Measurements from ENCODE around the gene GPC2. TPM values are rescaled to one million over a fixed set of nuclear protein-coding genes. Genes with fewer than 3 reads are reported as not detected.
A peak's percentile ranks its signal among the peaks of the same experiment; 100 is the strongest.

Gene GPC2
- total and polyA plus RNA-seq, 4 donors: 6.1 to 53.6 (median 28.7) TPM

DNA sequence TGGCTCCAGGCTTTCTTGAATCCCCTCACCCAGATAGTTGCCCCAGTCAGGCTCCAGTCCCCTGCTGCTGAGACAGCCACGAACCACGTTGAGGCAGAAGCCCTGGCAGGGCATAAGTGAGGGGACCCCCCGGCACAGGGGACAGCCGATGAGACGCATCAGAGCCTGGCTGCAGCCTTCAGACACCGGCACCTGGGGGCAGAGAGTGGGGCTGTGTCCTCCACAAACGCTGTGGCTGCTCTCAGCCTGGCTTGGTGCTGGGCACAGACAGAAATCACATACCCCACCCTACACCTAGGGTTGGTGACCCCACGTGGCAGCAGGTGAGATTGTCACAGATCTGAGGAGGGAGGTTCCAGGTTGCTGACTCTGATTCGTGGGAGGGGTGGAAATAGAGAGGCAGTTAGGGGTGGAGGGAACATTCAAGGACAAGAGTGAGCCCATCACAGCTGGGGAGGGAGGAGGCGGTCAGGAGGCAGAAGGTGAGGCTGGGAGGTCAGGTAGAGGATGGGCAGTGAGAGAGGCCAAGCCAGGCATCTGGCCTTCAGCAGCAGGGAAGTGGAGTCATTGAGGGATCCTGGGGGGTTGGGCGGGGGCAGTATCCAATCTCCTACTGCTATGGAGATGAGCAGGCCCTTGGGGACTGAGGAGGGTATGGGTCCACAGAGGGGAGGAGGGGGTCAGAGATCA lies 3.2 kb downstream of the GPC2 start:
- H3K27ac ChIP-seq (ENCODE audit: low read depth, low read length): no peak overlapping the region
- peaks cover 50% of the 10 kb centered on the region for H3K4me1 ChIP-seq (ENCODE audit: control insufficient read depth, insufficient read depth, low read length)
- H3K27me3 ChIP-seq (ENCODE audit: control insufficient read depth, insufficient read depth, low read length): peaks cover 2% of the 10 kb centered on the region
- no peak for DNase-seq (ENCODE audit: low read depth in 4 of 6, low spot score in 6 of 6)
- no peaks in the 10 kb centered on the region for H3K9me3 ChIP-seq (ENCODE audit: control insufficient read depth, insufficient read depth, low read length)
- H3K36me3 ChIP-seq (ENCODE audit: control insufficient read depth, insufficient read depth, low read length): peaks cover 28% of the 10 kb centered on the region
- no peak overlapping the region for H3K4me3 ChIP-seq (ENCODE audit: low read depth, low read length)
- WGBS (ENCODE audit: insufficient coverage): 87% methylated on average over 8 of the region's 11 CpGs

DNA sequence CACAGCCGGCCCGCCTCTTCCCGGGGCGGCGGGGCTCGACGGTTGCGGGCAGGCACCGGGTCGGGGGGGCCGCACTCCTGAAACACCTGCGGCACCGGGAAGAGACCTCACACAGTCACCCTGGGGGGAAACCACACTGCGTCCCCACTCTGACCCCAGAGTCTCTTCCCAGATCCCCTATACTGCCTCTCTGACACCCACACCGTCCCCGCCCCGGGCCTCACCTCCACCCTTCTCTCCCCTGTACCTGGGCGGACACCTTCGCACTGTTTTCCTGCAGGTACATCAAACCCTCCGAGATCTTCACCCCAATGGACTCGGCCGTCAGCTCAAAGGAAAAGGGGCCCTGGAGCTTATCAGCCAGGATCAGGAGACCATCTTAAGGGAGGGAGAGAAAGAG lies 5.3 kb downstream of the GPC2 start:
- H3K36me3 ChIP-seq (ENCODE audit: control insufficient read depth, insufficient read depth, low read length): peaks cover 28% of the 10 kb centered on the region
- WGBS (ENCODE audit: insufficient coverage): 28% methylated on average over 19 of the region's 22 CpGs
- no peak for DNase-seq (ENCODE audit: low read depth in 4 of 6, low spot score in 6 of 6)
- H3K27me3 ChIP-seq (ENCODE audit: control insufficient read depth, insufficient read depth, low read length): peaks cover 10% of the 10 kb centered on the region
- H3K9me3 ChIP-seq (ENCODE audit: control insufficient read depth, insufficient read depth, low read length): no peaks in the 10 kb centered on the region
- no peak overlapping the region for H3K4me3 ChIP-seq (ENCODE audit: low read depth, low read length)
- no peak overlapping the region for H3K27ac ChIP-seq (ENCODE audit: low read depth, low read length)
- peaks cover 57% of the 10 kb centered on the region for H3K4me1 ChIP-seq (ENCODE audit: control insufficient read depth, insufficient read depth, low read length)

DNA sequence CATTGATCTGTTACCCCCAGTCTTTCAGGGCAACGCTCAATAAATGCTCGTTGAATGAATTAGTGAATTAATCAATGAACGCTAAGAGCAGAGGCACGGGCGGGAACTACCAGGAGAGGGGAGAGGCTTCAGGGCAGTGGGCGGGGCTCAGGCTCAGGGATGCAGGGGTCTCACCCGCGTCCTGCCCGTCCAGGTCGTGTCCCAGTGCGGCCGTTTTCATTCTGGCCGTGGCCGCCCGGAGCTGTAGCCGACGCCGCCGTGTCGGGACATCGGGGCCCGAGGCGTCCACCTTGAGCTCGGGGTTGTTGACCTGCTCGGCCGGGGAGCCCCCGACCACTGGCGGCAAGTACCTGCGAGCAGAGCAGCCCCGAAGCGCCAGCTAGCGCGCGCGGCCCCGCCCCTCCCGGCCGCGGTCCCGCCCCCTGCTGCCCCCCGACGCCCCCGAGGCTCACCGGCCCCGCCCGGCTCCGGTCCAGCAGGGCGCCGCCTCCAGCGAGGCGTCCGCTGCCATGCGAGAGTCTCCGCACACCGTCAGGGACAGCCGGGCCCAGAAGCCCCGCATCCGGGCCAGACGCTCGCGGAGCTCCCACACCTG lies 6.0 kb downstream of the GPC2 start:
- H3K9me3 ChIP-seq (ENCODE audit: control insufficient read depth, insufficient read depth, low read length): no peaks in the 10 kb centered on the region
- 5% methylated on average over 61 of the region's 61 CpGs for WGBS (ENCODE audit: insufficient coverage)
- DNase-seq (ENCODE audit: low read depth in 4 of 6, low spot score in 6 of 6): peak in 2 of 6 donors; percentile 35 to 36
- H3K36me3 ChIP-seq (ENCODE audit: control insufficient read depth, insufficient read depth, low read length): peaks cover 28% of the 10 kb centered on the region
- H3K27me3 ChIP-seq (ENCODE audit: control insufficient read depth, insufficient read depth, low read length): peaks cover 14% of the 10 kb centered on the region
- H3K4me1 ChIP-seq (ENCODE audit: control insufficient read depth, insufficient read depth, low read length): peaks cover 60% of the 10 kb centered on the region
- no peak overlapping the region for H3K27ac ChIP-seq (ENCODE audit: low read depth, low read length)
- H3K4me3 ChIP-seq (ENCODE audit: low read depth, low read length): peak overlapping the region; percentile 33

DNA sequence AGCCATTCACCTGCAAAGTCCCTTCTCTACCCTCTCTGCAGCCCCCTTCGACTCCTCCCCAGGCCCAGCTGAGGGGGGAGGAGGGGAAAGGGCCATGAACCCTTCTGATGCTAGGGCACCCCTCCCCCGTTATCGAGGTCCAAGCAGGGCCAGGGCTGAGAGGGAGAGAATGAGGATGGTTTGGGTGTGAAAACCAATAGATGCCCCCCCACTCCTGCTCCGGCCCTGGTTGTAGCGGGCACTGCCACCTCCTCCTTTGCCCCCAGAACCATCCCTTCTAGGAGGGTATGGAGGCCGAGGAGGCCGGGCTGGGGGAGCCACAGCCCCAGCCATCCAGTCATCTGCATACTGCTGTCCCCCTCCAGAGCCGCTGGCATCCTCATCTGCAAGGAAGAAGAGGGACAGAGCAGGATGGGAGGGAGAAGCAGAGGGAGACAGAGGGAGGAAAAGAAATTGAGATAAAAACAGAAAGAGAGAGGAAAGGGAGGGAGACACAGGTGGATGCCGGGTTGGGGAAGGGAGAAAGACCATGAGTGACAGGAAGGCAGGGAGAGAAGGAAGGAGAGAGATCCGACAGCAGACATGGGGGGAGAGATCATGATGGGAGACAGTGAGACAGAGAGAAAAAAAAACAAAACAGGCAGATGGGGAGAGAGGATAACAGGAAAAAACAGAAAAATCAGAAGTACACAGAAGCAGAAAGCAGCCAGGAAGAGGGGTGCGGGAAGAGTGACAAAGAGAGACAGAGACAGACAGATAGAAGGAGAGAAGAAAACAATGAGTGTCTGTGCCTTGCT lies 6.9 kb downstream of the GPC2 start:
- 66% methylated on average over 3 of the region's 11 CpGs for WGBS (ENCODE audit: insufficient coverage)
- no peak overlapping the region for H3K27ac ChIP-seq (ENCODE audit: low read depth, low read length)
- H3K4me1 ChIP-seq (ENCODE audit: control insufficient read depth, insufficient read depth, low read length): peaks cover 53% of the 10 kb centered on the region
- no peak for DNase-seq (ENCODE audit: low read depth in 4 of 6, low spot score in 6 of 6)
- no peak overlapping the region for H3K4me3 ChIP-seq (ENCODE audit: low read depth, low read length)
- peaks cover 16% of the 10 kb centered on the region for H3K27me3 ChIP-seq (ENCODE audit: control insufficient read depth, insufficient read depth, low read length)
- peaks cover 25% of the 10 kb centered on the region for H3K36me3 ChIP-seq (ENCODE audit: control insufficient read depth, insufficient read depth, low read length)
- H3K9me3 ChIP-seq (ENCODE audit: control insufficient read depth, insufficient read depth, low read length): no peaks in the 10 kb centered on the region

DNA sequence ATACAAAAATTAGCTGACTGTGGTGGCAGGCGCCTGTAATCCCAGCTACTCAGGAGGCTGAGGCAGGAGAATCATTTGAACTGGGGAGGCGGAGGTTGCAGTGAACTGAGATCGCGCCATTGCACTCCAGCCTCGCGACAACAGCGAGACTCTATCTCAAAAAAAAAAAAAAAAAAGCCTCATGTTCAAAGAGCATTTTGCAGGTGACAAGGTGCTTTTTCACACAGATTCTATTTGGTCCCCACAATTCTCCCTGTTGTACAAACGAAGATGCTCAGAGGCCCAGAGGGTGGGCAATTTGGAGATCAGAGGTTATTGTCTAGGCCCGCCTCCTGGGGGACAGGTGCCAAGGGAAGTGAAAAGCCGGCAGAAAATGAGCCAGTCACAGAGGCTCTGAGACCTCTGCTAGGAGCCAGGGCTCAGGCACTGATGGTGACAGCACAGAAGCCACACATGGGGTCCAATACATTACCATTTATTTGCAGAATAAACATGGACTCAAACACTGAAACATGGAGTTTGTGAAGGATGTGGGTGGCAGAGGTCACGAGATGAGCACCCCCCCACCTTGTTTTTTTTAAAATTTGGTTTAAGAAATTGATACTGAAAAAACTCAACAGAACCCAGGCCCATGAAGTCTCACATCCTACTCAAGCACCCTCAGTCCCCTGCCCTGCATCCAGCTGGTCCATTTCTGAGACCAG lies 7.9 kb downstream of the GPC2 start:
- WGBS (ENCODE audit: insufficient coverage): 52% methylated on average over 3 of the region's 11 CpGs
- peak in 1 of 6 donors; percentile 29 for DNase-seq (ENCODE audit: low read depth in 4 of 6, low spot score in 6 of 6)
- Histone ChIP-seq H3K27ac (ENCODE audit: low read depth, low read length) (peak overlapping the region; percentile 50), H3K9me3 (ENCODE audit: control insufficient read depth, insufficient read depth, low read length) (no peaks in the 10 kb centered on the region), H3K4me3 (ENCODE audit: low read depth, low read length) (no peak overlapping the region), H3K27me3 (ENCODE audit: control insufficient read depth, insufficient read depth, low read length) (peaks cover 16% of the 10 kb centered on the region), H3K4me1 (ENCODE audit: control insufficient read depth, insufficient read depth, low read length) (peaks cover 53% of the 10 kb centered on the region), H3K36me3 (ENCODE audit: control insufficient read depth, insufficient read depth, low read length) (peaks cover 21% of the 10 kb centered on the region)

DNA sequence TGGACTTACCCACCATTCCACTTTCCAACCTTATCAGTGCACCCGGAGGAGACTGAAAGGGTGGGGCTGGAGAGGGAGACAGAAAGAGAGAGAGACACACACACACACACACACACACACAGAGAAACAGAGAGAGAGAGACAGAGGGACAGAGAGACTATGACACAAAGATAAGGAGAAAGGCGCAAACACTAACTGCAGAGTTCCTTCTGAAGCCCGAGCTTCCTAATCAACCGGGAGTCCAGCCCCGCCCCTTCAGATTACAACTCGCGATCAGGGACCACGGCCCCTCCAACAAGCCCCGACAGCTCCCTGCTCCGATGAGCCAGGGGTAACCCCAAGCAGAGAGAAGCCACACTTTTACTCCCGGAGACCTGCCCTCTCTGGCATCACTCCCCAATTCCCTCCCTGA lies 9.3 kb downstream of the GPC2 start:
- Histone ChIP-seq H3K36me3 (ENCODE audit: control insufficient read depth, insufficient read depth, low read length) (peaks cover 8% of the 10 kb centered on the region), H3K27me3 (ENCODE audit: control insufficient read depth, insufficient read depth, low read length) (peaks cover 16% of the 10 kb centered on the region), H3K27ac (ENCODE audit: low read depth, low read length) (peak overlapping the region; percentile 50), H3K9me3 (ENCODE audit: control insufficient read depth, insufficient read depth, low read length) (no peaks in the 10 kb centered on the region), H3K4me3 (ENCODE audit: low read depth, low read length) (peak overlapping the region; percentile 54), H3K4me1 (ENCODE audit: control insufficient read depth, insufficient read depth, low read length) (peaks cover 55% of the 10 kb centered on the region)
- no peak for DNase-seq (ENCODE audit: low read depth in 4 of 6, low spot score in 6 of 6)
- WGBS (ENCODE audit: insufficient coverage): 3% methylated on average over 10 of the region's 11 CpGs

DNA sequence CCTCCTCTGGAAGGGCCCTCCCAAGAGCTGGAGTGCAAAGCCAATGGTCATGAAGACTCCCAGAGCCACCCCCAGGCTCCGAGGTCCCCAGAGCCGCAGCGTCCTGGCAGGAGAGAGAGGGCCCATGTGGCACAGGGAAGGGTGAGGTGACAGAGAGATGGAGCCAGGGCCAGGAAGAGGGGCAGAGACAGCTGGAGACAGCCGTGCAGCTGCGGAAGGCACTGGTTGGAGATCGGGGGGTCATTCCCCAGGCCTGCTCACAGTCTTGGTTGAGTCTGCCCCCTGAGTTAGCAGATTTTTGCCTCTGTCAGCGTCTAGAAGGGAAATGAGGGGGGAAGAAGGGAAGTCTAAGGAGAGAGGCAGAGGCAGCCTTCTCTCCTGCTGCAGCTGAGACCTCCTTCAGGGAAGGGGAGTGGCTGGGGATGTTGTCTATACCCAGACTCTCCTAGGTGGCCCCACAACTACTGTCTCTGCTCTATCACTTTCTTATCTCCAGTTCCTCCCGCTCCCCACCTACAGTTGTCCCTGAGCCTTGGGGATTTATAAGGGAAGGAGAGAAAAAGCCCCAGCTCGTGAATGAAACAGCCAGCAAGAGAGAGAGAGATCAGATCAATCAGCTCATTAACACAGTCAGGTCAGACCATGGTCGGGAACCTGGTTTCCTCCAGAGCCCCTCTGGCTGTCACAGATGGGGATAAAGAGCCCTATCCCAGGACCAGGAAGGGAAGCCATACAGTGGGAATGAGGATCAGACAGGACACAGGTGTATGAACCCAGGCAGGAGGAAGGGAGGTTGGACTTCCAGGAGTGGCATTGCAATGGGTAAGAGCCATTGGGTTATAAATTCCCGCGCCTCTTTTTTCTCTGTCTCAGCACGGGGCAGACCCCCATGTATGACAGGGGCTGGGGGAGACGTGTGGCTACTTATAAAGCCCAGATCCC lies 9.9 kb downstream of the GPC2 start:
- Histone ChIP-seq H3K27me3 (ENCODE audit: control insufficient read depth, insufficient read depth, low read length) (peaks cover 16% of the 10 kb centered on the region), H3K4me1 (ENCODE audit: control insufficient read depth, insufficient read depth, low read length) (peaks cover 55% of the 10 kb centered on the region), H3K36me3 (ENCODE audit: control insufficient read depth, insufficient read depth, low read length) (peaks cover 8% of the 10 kb centered on the region), H3K9me3 (ENCODE audit: control insufficient read depth, insufficient read depth, low read length) (no peaks in the 10 kb centered on the region), H3K27ac (ENCODE audit: low read depth, low read length) (no peak overlapping the region), H3K4me3 (ENCODE audit: low read depth, low read length) (peak overlapping the region; percentile 54)
- 33% methylated on average over 8 of the region's 14 CpGs for WGBS (ENCODE audit: insufficient coverage)
- DNase-seq (ENCODE audit: low read depth in 4 of 6, low spot score in 6 of 6): no peak

DNA sequence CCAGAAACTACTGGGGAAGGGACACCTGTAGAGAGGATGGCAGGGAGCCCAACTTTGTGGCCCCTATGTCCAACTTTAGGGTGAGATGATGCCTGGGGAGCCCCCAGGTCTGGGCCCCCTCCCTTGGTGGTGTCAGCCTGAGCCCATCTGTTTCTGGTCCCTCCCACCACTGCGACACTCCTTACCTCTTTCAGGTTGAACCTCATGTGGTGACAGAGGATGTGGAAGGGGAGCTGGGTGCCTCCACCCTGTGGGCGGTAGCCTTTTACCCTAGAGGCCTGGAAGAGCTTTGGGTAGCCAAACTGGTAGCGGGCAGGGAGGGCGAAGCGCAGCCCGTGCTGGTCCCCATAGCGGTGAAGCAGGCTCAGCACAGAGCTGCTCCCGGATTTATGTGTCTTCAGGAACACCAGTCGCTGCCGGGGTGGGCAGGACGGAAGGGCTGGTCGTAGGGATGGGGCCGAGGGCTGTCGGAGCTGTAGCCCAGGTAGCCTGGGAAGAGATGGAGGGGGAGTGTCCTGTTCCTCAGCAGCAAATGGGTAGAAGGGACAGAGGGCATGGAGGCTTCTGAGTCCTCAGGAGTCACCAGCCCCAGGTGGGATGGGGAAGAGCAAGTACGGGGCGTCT lies 10.8 kb downstream of the GPC2 start:
- H3K36me3 ChIP-seq (ENCODE audit: control insufficient read depth, insufficient read depth, low read length): peaks cover 8% of the 10 kb centered on the region
- H3K27ac ChIP-seq (ENCODE audit: low read depth, low read length): no peak overlapping the region
- peaks cover 16% of the 10 kb centered on the region for H3K27me3 ChIP-seq (ENCODE audit: control insufficient read depth, insufficient read depth, low read length)
- no peaks in the 10 kb centered on the region for H3K9me3 ChIP-seq (ENCODE audit: control insufficient read depth, insufficient read depth, low read length)
- DNase-seq (ENCODE audit: low read depth in 4 of 6, low spot score in 6 of 6): no peak
- no peak overlapping the region for H3K4me3 ChIP-seq (ENCODE audit: low read depth, low read length)
- peaks cover 52% of the 10 kb centered on the region for H3K4me1 ChIP-seq (ENCODE audit: control insufficient read depth, insufficient read depth, low read length)
- WGBS (ENCODE audit: insufficient coverage): 54% methylated on average over 13 of the region's 16 CpGs
